ENCODE data around the gene GPA33. TPM values are rescaled to one million over a fixed set of nuclear protein-coding genes. Genes with fewer than 3 reads are reported as not detected.

Gene GPA33
- total RNA-seq, 5 donors from 2014 or later (not counting 1 experiment from before 2014, with no cell fraction given) = 8.6 to 22.8 (median 17.7) TPM

DNA sequence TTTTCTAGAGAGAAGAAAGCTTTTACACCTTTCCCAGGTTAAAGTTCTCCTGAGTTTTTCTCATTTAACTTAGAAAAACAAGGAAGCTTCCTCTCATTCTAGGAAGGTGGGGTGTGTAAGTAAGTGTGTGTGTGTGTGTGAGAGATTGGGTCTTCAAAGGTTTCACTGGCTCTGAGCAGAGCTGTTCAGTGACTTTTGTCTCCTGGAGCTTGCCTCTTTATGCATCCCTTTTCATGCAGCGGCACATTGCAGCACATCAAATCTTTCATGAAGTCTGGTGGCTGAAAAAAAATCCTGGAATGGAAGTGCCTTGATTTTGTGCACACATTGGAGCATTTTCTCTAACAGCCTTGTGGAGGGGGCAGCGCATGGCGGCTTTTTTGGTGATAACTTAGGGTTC, 3.4 kb downstream of the GPA33 start:
- ChIA-PET POLR2A (interaction anchor here in 1 of 2 donors (0.6 kb wide), 1 partner anchor 11 kb away, joined by 3 read pairs; no protein-coding TSS in a partner anchor), CTCF (no interaction called here)
- peaks cover 42 to 55% (median 47%) of the 10 kb centered on the region in 3 donors for H3K4me1 Mint-ChIP-seq
- no peak overlapping the region for H3K27ac Mint-ChIP-seq
- Histone ChIP-seq H3K36me3 (ENCODE audit: control insufficient read depth in 2 of 2, extremely low read depth in 1 of 2, insufficient read depth in 1 of 2, low read length in 1 of 2) (peaks cover 0 to 3% of the 10 kb centered on the region in 2 donors), H3K27me3 (replicated peaks in 1 of 2; ENCODE audit: control insufficient read depth in 2 of 2, extremely low read depth in 1 of 2, insufficient read depth in 2 of 2, low read length in 1 of 2) (peaks cover 0 to 7% of the 10 kb centered on the region in 2 experiments), H3K4me1 (ENCODE audit: control insufficient read depth in 1 of 2, extremely low read depth in 1 of 2, insufficient read depth in 2 of 2, low read length in 2 of 2) (peaks cover 38 to 39% of the 10 kb centered on the region in 2 experiments), H3K4me3 (ENCODE audit: control insufficient read depth in 1 of 2, extremely low read depth in 1 of 2, low read length in 1 of 2) (peak overlapping the region in 1 of 2 donors; percentile 18), H3K27ac (ENCODE audit: low read length) (no peak overlapping the region), H3K9me3 (no peaks in the 10 kb centered on the region)
- H3K4me3 Mint-ChIP-seq = peak overlapping the region in 2 of 3 donors; percentile 14 to 85
- no peak for ATAC-seq (replicated peaks in 1 of 4)
- H3K9me3 Mint-ChIP-seq = no peaks in the 10 kb centered on the region
- no peak for DNase-seq
- 88% methylated on average over 3 of the region's 3 CpGs for WGBS (ENCODE audit: insufficient coverage)
- H3K27me3 Mint-ChIP-seq = no peaks in the 10 kb centered on the region
- H3K36me3 Mint-ChIP-seq = peaks cover 15% of the 10 kb centered on the region

DNA sequence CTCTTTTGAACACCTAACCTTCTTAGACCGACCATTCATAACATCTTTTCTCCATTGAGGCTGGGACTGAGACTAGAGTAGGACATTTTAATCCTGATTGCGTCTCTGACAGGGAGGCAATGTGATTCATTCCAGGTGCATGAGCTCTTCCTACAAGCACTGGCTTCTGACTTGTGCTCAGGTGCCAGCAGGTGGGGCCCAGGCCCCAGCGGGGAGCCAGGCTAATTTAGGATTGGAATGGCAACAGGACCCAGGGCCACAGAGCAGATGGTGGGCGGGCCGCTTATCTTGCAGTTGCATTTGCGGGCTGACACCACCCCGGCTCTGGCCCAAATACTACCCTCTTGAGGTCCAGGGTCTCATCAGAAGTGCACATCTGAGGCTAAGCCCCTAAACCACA, 4.1 kb downstream of the GPA33 start:
- Histone ChIP-seq H3K4me1 (ENCODE audit: control insufficient read depth in 1 of 2, extremely low read depth in 1 of 2, insufficient read depth in 2 of 2, low read length in 2 of 2) (peaks cover 35 to 39% of the 10 kb centered on the region in 2 experiments), H3K27ac (ENCODE audit: low read length) (no peak overlapping the region), H3K36me3 (ENCODE audit: control insufficient read depth in 2 of 2, extremely low read depth in 1 of 2, insufficient read depth in 1 of 2, low read length in 1 of 2) (peaks cover 0 to 3% of the 10 kb centered on the region in 2 donors), H3K9me3 (no peaks in the 10 kb centered on the region), H3K4me3 (ENCODE audit: control insufficient read depth in 1 of 2, extremely low read depth in 1 of 2, low read length in 1 of 2) (no peak overlapping the region), H3K27me3 (replicated peaks in 1 of 2; ENCODE audit: control insufficient read depth in 2 of 2, extremely low read depth in 1 of 2, insufficient read depth in 2 of 2, low read length in 1 of 2) (peaks cover 0 to 7% of the 10 kb centered on the region in 2 experiments)
- Mint-ChIP-seq H3K27me3 (no peaks in the 10 kb centered on the region), H3K27ac (no peak overlapping the region), H3K4me3 (peak overlapping the region in 1 of 3 donors; percentile 85), H3K9me3 (no peaks in the 10 kb centered on the region), H3K36me3 (peaks cover 20% of the 10 kb centered on the region), H3K4me1 (peaks cover 39 to 52% (median 43%) of the 10 kb centered on the region in 3 donors)
- WGBS (ENCODE audit: insufficient coverage) = 92% methylated on average over 6 of the region's 7 CpGs
- ChIA-PET POLR2A (no interaction called here), CTCF (no interaction called here)
- ATAC-seq (replicated peaks in 1 of 4) = no peak
- no peak for DNase-seq

DNA sequence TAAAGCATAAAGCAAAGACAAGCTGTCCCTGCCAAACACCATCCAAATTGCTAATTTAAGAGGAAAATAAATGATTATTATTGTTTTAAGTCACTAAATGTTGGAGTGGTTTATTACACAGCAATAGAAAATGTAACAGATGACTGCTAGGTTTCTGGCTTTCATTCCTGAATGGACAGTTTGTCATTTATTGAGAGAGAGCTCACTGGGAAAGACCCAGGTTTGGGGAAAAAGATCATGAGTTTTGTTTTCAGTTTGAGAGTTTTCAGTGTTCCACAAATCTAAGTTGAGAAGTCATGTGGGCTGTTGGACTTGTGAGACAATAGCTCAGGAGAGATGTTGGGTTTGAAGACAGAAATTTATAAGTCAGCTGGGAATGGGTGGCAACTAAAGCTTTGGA, 5.4 kb downstream of the GPA33 start:
- Mint-ChIP-seq H3K27ac (no peak overlapping the region), H3K27me3 (peaks cover 0 to 1% of the 10 kb centered on the region in 2 donors), H3K4me1 (peaks cover 26 to 41% (median 31%) of the 10 kb centered on the region in 3 donors), H3K9me3 (no peaks in the 10 kb centered on the region), H3K4me3 (no peak overlapping the region), H3K36me3 (peaks cover 32% of the 10 kb centered on the region)
- Histone ChIP-seq H3K36me3 (ENCODE audit: control insufficient read depth in 2 of 2, extremely low read depth in 1 of 2, insufficient read depth in 1 of 2, low read length in 1 of 2) (peaks cover 0 to 3% of the 10 kb centered on the region in 2 donors), H3K4me1 (ENCODE audit: control insufficient read depth in 1 of 2, extremely low read depth in 1 of 2, insufficient read depth in 2 of 2, low read length in 2 of 2) (peaks cover 25 to 27% of the 10 kb centered on the region in 2 experiments), H3K4me3 (ENCODE audit: control insufficient read depth in 1 of 2, extremely low read depth in 1 of 2, low read length in 1 of 2) (no peak overlapping the region), H3K27me3 (replicated peaks in 1 of 2; ENCODE audit: control insufficient read depth in 2 of 2, extremely low read depth in 1 of 2, insufficient read depth in 2 of 2, low read length in 1 of 2) (peaks cover 0 to 7% of the 10 kb centered on the region in 2 experiments), H3K9me3 (no peaks in the 10 kb centered on the region), H3K27ac (ENCODE audit: low read length) (no peak overlapping the region)
- ATAC-seq (replicated peaks in 1 of 4) = no peak
- no peak for DNase-seq
- POLR2A ChIA-PET = no interaction called here
- CTCF ChIA-PET = interaction anchor here (0.6 to 1.2 kb wide), 2 partner anchors 9 to 195 kb away, joined by 3 read pairs; partner anchors contain the start of gene STYXL2 (in 1 of the 2)

DNA sequence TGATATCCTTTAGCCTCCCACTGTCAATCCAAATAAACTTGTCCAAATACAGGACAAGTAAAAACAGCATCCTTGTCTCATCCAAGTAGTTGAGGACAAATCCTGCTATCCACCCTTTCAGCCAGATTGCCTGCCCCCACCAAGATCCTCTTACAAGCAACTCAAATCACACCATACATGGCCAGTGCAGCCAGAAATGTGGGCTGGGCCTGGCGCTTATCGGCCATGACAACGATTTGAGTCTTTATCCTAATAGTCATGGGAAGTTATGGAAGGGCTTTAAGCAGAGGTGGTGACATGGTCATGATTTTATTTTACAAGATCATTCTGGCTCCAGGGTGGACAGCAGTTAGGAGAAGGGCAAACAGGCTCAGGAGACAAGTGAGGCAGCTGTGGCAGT, 6.3 kb downstream of the GPA33 start:
- WGBS (ENCODE audit: insufficient coverage) = no CpG with 5 or more reads among the region's 3 CpGs
- CTCF ChIA-PET = no interaction called here

DNA sequence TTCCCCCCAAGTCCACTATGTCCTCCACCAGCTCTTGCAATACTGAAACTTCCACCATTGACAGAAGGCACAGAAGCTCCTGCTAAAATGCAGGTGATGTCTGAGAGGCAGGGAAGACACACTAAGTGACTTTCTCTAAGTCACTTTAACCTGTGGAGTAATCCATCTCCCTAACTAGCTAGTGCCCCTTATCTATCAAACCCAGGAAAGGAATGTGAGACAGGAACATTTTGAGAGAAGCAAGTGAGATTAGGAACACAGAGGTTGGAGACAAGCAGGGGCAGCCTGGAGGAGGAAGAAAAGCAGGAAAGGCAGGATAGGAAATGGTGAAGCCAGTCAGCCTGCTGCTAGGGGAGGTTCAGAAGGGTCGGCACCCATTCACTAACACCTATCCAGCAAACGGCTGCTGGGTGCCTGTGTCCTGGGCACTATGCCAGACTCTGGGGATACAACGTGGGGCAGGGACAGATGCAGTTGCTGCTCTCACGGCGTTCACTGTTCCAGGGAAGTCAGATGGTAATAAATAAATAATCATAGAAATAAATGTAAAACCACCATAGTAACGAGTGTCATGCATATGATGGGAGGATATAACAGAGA, 7.0 kb downstream of the GPA33 start:
- Histone ChIP-seq H3K27ac (ENCODE audit: low read length) (no peak overlapping the region), H3K4me1 (ENCODE audit: control insufficient read depth in 1 of 2, extremely low read depth in 1 of 2, insufficient read depth in 2 of 2, low read length in 2 of 2) (peaks cover 13% of the 10 kb centered on the region in 2 experiments), H3K9me3 (no peaks in the 10 kb centered on the region), H3K4me3 (ENCODE audit: control insufficient read depth in 1 of 2, extremely low read depth in 1 of 2, low read length in 1 of 2) (no peak overlapping the region), H3K27me3 (replicated peaks in 1 of 2; ENCODE audit: control insufficient read depth in 2 of 2, extremely low read depth in 1 of 2, insufficient read depth in 2 of 2, low read length in 1 of 2) (peaks cover 0 to 7% of the 10 kb centered on the region in 2 experiments), H3K36me3 (ENCODE audit: control insufficient read depth in 2 of 2, extremely low read depth in 1 of 2, insufficient read depth in 1 of 2, low read length in 1 of 2) (peaks cover 0 to 3% of the 10 kb centered on the region in 2 donors)
- ATAC-seq (replicated peaks in 1 of 4) (no peak), DNase-seq (no peak)
- WGBS (ENCODE audit: insufficient coverage) = 60% methylated on average over 1 of the region's 6 CpGs
- H3K4me1 Mint-ChIP-seq = peaks cover 15 to 26% (median 20%) of the 10 kb centered on the region in 3 donors
- H3K4me3 Mint-ChIP-seq = no peak overlapping the region
- H3K36me3 Mint-ChIP-seq = peaks cover 32% of the 10 kb centered on the region
- ChIA-PET POLR2A (no interaction called here), CTCF (no interaction called here)
- H3K27ac Mint-ChIP-seq = no peak overlapping the region
- no peaks in the 10 kb centered on the region for H3K9me3 Mint-ChIP-seq
- peaks cover 0 to 1% of the 10 kb centered on the region in 2 donors for H3K27me3 Mint-ChIP-seq

More for the DNA sequence above, 6.3 kb downstream of the GPA33 start:
- peaks cover 0 to 7% of the 10 kb centered on the region in 2 experiments for H3K27me3 ChIP-seq (replicated peaks in 1 of 2; ENCODE audit: control insufficient read depth in 2 of 2, extremely low read depth in 1 of 2, insufficient read depth in 2 of 2, low read length in 1 of 2)
- ATAC-seq (replicated peaks in 1 of 4) (no peak), DNase-seq (no peak)
- H3K9me3 Mint-ChIP-seq = no peaks in the 10 kb centered on the region
- peaks cover 32% of the 10 kb centered on the region for H3K36me3 Mint-ChIP-seq
- no peak overlapping the region for H3K4me3 ChIP-seq (ENCODE audit: control insufficient read depth in 1 of 2, extremely low read depth in 1 of 2, low read length in 1 of 2)
- peaks cover 0 to 3% of the 10 kb centered on the region in 2 donors for H3K36me3 ChIP-seq (ENCODE audit: control insufficient read depth in 2 of 2, extremely low read depth in 1 of 2, insufficient read depth in 1 of 2, low read length in 1 of 2)
- peaks cover 16 to 20% of the 10 kb centered on the region in 2 experiments for H3K4me1 ChIP-seq (ENCODE audit: control insufficient read depth in 1 of 2, extremely low read depth in 1 of 2, insufficient read depth in 2 of 2, low read length in 2 of 2)
- peaks cover 18 to 32% (median 22%) of the 10 kb centered on the region in 3 donors for H3K4me1 Mint-ChIP-seq
- H3K27me3 Mint-ChIP-seq = peaks cover 0 to 1% of the 10 kb centered on the region in 2 donors
- H3K27ac Mint-ChIP-seq = no peak overlapping the region
- no peaks in the 10 kb centered on the region for H3K9me3 ChIP-seq
- POLR2A ChIA-PET = no interaction called here
- H3K27ac ChIP-seq (ENCODE audit: low read length) = no peak overlapping the region
- H3K4me3 Mint-ChIP-seq = no peak overlapping the region

DNA sequence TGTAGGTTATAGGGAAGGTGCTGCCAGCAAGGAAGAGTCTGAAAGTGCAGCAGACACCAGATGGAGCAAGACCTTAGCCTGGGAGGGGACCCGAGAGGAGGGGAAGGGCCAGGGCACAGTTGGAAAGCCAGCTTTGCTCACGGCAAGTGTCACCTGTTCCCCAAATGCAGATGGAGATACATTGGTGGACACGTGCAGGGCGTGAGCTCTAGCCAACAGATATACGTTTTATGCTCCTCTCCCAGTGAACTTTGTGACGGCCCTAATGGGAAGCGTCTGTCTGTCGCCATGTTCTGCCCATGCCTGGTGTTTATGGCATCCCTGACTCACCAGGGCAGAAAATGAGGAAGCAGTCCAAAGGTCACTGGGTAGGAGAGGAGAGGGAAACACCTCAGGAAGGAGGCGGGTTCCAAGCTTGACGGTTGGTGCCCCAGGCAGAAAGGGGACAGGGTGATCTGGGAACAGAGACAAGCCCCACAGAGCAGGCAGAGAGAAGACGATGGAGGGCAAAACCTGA, 7.6 kb downstream of the GPA33 start:
- WGBS (ENCODE audit: insufficient coverage) = 89% methylated on average over 6 of the region's 11 CpGs
- H3K27me3 Mint-ChIP-seq = peaks cover 0 to 1% of the 10 kb centered on the region in 2 donors
- Histone ChIP-seq H3K4me1 (ENCODE audit: control insufficient read depth in 1 of 2, extremely low read depth in 1 of 2, insufficient read depth in 2 of 2, low read length in 2 of 2) (peaks cover 10 to 11% of the 10 kb centered on the region in 2 experiments), H3K4me3 (ENCODE audit: control insufficient read depth in 1 of 2, extremely low read depth in 1 of 2, low read length in 1 of 2) (no peak overlapping the region), H3K27ac (ENCODE audit: low read length) (no peak overlapping the region), H3K9me3 (no peaks in the 10 kb centered on the region), H3K36me3 (ENCODE audit: control insufficient read depth in 2 of 2, extremely low read depth in 1 of 2, insufficient read depth in 1 of 2, low read length in 1 of 2) (peaks cover 0 to 3% of the 10 kb centered on the region in 2 donors), H3K27me3 (replicated peaks in 1 of 2; ENCODE audit: control insufficient read depth in 2 of 2, extremely low read depth in 1 of 2, insufficient read depth in 2 of 2, low read length in 1 of 2) (peaks cover 0 to 7% of the 10 kb centered on the region in 2 experiments)
- DNase-seq (no peak), ATAC-seq (replicated peaks in 1 of 4) (no peak)
- ChIA-PET CTCF (no interaction called here), POLR2A (no interaction called here)
- H3K27ac Mint-ChIP-seq = no peak overlapping the region
- H3K36me3 Mint-ChIP-seq = peaks cover 32% of the 10 kb centered on the region
- H3K4me1 Mint-ChIP-seq = peaks cover 14 to 23% (median 22%) of the 10 kb centered on the region in 3 donors
- H3K4me3 Mint-ChIP-seq = no peak overlapping the region
- H3K9me3 Mint-ChIP-seq = no peaks in the 10 kb centered on the region
